Progenitor cell of endocrine pancreas (in vitro differentiated cells): Measurements from ENCODE around the gene ECD. TPM values are rescaled to one million over a fixed set of nuclear protein-coding genes. Genes with fewer than 3 reads are reported as not detected.

Source experiments
- DNase-seq: peaks from one replicate; pipeline ENCODE4 v3.0.0; 2021; ENCODE audit warnings: low spot score; ENCODE audit not compliant: unreplicated experiment
- H3K27ac Mint-ChIP-seq: 2 replicates; pipeline ENCODE4 v1.8.0; 2021; ENCODE audit warnings: mild to moderate bottlenecking, moderate library complexity, mixed read lengths
- H3K27me3 Mint-ChIP-seq: 2 replicates; pipeline ENCODE4 v1.8.0; 2021; ENCODE audit warnings: mixed read lengths
- H3K36me3 Mint-ChIP-seq: 2 replicates; pipeline ENCODE4 v1.8.0; 2022; ENCODE audit warnings: mixed read lengths; ENCODE audit not compliant: insufficient read depth
- H3K4me1 Mint-ChIP-seq: 2 replicates; pipeline ENCODE4 v1.8.0; 2021; ENCODE audit warnings: low read depth, mixed read lengths
- H3K4me3 Mint-ChIP-seq: 2 replicates; pipeline ENCODE4 v1.8.0; 2021; ENCODE audit warnings: low read depth, mild to moderate bottlenecking, moderate library complexity, mixed read lengths
- H3K9me3 Mint-ChIP-seq: 2 replicates; pipeline ENCODE4 v1.8.0; 2021; ENCODE audit warnings: low read depth, mixed read lengths
- CTCF ChIP-seq: fragments of 200-600 bp; sonication (generic); IDR thresholded peaks from one replicate; pipeline ENCODE4 v1.5.0; 2021; ENCODE audit warnings: antibody characterized with exemption, mild to moderate bottlenecking; ENCODE audit not compliant: unreplicated experiment
- long read RNA-seq: library from polyadenylated mRNA; unstranded; transcript quantifications from one replicate; pipeline ENCODE4 v2.0.0, GENCODE V29; 2020
- total RNA-seq: library from RNA; stranded (reverse); gene quantifications from 2 replicates; pipeline ENCODE4 v1.2.1, GENCODE V29; 2021

Gene ECD
- total RNA-seq: 28.8 and 29.7 TPM in 2 replicates
- long read RNA-seq, transcript ECD-201 (14 exons, 3,069 nt): major isoform, 148 of 179 reads
- long read RNA-seq, partial matches to known transcripts: 11 of 179 reads
- long read RNA-seq, other reads (novel, unspliced or antisense): 20 of 179 reads

- peak within 1 kb of the TSS; percentile 100 for H3K4me3 Mint-ChIP-seq
- H3K4me1 Mint-ChIP-seq: peaks cover 14% of the 10 kb centered on the region
- H3K27me3 Mint-ChIP-seq: no peaks in the 10 kb centered on the region
- H3K27ac Mint-ChIP-seq: peak within 1 kb of the TSS; percentile 100
- peak; percentile 28 for TF ChIP-seq CTCF
- no peaks in the 10 kb centered on the region for H3K9me3 Mint-ChIP-seq
- peaks cover 3% of the 10 kb centered on the region for H3K36me3 Mint-ChIP-seq
- peak; percentile 89 for DNase-seq
Measured at GRCh38 chr10:73167783-73168464, at the start of gene ECD, which contains the start of gene FAM149B1. Gene ECD (minus strand): TSS chr10:73168008. CDS start chr10:73163937, 4,071 bp downstream. Gene FAM149B1 (plus strand): TSS chr10:73168119. CDS start chr10:73168340, 221 bp downstream.

- Mint-ChIP-seq H3K4me1 (peaks cover 2% of the 10 kb centered on the region), H3K36me3 (peaks cover 34% of the 10 kb centered on the region), H3K27ac (no peak overlapping the region), H3K27me3 (no peaks in the 10 kb centered on the region), H3K9me3 (no peaks in the 10 kb centered on the region), H3K4me3 (no peak overlapping the region)
- TF ChIP-seq CTCF: no peak
- DNase-seq: no peak
Measured at GRCh38 chr10:73215749-73216148, 47.9 kb upstream of the ECD start.

- Mint-ChIP-seq H3K4me3 (no peak overlapping the region), H3K4me1 (peaks cover 2% of the 10 kb centered on the region), H3K9me3 (no peaks in the 10 kb centered on the region), H3K27me3 (no peaks in the 10 kb centered on the region), H3K36me3 (peaks cover 22% of the 10 kb centered on the region), H3K27ac (peak overlapping the region; percentile 69)
- no peak for TF ChIP-seq CTCF
- no peak for DNase-seq
Measured at GRCh38 chr10:73211106-73211811, 43.5 kb upstream of the ECD start.

GRCh38 chr10:73210395-73211105, 42.7 kb upstream of the ECD start:
- H3K27me3 Mint-ChIP-seq: no peaks in the 10 kb centered on the region
- peaks cover 2% of the 10 kb centered on the region for H3K4me1 Mint-ChIP-seq
- no peak for TF ChIP-seq CTCF
- no peak for DNase-seq
- H3K4me3 Mint-ChIP-seq: no peak overlapping the region
- peak overlapping the region; percentile 69 for H3K27ac Mint-ChIP-seq
- H3K9me3 Mint-ChIP-seq: peaks cover 7% of the 10 kb centered on the region
- H3K36me3 Mint-ChIP-seq: peaks cover 26% of the 10 kb centered on the region

GRCh38 chr10:73209705-73210104, 41.9 kb upstream of the ECD start:
- Mint-ChIP-seq H3K27ac (no peak overlapping the region), H3K27me3 (no peaks in the 10 kb centered on the region), H3K9me3 (peaks cover 7% of the 10 kb centered on the region), H3K36me3 (peaks cover 31% of the 10 kb centered on the region), H3K4me1 (peaks cover 2% of the 10 kb centered on the region), H3K4me3 (no peak overlapping the region)
- DNase-seq: no peak
- no peak for TF ChIP-seq CTCF
